GM18505 (cell line): ENCODE results near the gene UNK.
"Not testable (repeated sequence)": the region's sequence is repeated elsewhere in the genome, so short reads cannot be mapped to it uniquely, and the experiment has no call there.

Source experiments
- ATAC-seq: cut with Tn5 transposase; IDR thresholded peaks from one replicate; pipeline ENCODE4 v1.9.1; 2021; ENCODE audit not compliant: unreplicated experiment
- POLR2A ChIP-seq: IDR thresholded peaks from 4 replicates; pipeline ENCODE4 v1.6.1; 2011; ENCODE audit warnings: borderline replicate concordance; ENCODE audit not compliant: insufficient read depth, insufficient read length; ENCODE audit errors: extremely low read depth

UNK gene

DNA sequence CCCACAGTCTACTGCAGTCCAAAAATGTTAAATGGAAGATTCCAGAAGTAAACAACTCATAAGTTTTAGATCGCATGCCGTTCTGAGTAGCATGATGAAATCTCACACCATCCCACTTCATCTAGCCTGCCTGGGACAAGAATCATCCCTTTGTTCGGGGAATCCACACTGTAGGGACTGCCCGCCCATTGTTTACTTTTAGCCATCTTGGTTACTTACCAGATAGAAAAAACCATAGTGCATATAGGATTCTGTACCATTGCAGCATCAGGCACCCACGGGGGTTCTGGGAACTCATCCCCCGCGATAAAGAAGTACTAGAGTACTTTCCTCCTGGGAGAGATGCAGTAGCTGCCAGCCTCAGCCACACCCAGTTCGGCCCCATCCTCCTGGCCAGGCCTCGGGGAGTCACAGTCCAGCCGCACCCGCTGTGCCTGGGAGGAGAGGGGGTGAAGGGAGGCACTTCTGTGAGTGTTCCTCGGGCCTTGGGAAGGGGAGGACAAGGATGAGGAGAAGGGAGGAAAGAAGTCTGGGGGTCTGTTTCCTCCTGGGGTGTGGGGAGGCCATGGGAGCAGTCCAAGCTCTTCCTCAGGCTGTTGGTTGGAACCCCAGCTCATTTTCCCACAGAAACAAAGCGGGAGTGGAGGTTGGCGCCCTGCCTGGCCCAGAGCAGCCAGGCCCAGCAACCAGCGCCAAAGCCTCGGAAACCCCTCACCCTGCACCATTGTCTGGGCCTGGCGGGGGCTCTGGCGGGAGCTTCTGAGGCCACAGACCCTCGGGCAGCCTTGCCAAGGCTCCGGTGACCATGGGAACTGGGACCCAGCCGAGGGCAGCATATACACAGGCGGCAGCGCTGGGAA, 84.9 kb downstream of the UNK start:
- no peak for TF ChIP-seq POLR2A
- ATAC-seq: no peak

DNA sequence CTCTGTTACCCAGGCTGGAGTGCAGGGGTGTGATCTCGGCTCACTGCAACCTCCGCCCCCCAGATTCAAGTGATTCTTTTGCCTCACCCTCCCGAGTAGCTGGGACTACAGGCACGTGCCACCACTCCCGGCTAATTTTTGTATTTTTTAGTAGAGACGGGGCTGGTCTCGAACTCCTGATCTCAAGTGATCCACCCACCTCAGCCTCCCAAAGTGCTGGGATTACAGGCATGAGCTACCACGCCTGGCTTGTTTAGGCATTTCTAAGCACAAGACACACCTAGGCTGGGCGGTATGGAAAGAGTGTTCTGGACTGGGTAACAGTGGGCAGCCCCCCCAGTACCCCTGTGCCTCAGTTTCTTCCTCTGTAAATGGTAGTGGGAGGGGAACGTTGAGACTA, 85.6 kb downstream of the UNK start:
- not testable (repeated sequence) for ATAC-seq

GRCh38 chr17:75872434-75873351, 88.1 kb downstream of the UNK start:
- TF ChIP-seq POLR2A: no peak
- no peak for ATAC-seq

DNA sequence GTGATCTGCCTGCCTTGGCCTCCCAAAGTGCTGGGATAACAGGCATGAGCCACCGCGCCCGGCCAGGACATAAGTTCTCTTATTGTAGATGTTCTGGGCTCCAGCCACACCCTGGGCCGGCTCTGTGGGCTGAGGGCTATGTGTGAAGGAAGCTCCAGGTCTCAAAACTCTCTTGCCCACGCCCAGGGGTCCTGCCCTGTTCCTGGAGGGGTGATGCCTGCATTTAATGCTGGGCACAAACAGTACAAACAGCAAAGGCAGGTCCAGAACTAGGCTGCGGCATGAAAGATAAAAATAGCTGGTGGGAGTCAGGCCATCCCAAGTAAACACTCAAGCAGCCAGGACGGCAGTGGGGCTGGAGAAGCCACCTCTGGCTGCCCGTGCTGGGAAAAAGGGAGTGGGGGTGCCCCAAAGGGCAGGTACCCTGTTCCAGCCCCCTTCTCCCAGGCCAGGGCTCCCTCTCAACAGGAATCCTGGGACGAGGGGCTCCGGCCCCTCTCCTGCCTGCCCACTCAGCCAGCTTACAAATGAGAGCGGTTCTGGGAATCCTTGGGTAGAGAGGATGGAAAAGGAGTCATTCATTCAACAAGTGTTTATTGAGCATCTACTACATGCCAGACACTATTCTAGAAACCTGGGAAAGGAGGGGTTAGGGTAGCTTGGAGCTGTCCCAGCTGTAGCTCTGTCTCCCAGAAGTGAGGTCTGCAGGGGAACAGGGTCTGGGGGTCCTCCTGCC, 89.1 kb downstream of the UNK start:
- ATAC-seq: no peak
- TF ChIP-seq POLR2A: no peak

DNA sequence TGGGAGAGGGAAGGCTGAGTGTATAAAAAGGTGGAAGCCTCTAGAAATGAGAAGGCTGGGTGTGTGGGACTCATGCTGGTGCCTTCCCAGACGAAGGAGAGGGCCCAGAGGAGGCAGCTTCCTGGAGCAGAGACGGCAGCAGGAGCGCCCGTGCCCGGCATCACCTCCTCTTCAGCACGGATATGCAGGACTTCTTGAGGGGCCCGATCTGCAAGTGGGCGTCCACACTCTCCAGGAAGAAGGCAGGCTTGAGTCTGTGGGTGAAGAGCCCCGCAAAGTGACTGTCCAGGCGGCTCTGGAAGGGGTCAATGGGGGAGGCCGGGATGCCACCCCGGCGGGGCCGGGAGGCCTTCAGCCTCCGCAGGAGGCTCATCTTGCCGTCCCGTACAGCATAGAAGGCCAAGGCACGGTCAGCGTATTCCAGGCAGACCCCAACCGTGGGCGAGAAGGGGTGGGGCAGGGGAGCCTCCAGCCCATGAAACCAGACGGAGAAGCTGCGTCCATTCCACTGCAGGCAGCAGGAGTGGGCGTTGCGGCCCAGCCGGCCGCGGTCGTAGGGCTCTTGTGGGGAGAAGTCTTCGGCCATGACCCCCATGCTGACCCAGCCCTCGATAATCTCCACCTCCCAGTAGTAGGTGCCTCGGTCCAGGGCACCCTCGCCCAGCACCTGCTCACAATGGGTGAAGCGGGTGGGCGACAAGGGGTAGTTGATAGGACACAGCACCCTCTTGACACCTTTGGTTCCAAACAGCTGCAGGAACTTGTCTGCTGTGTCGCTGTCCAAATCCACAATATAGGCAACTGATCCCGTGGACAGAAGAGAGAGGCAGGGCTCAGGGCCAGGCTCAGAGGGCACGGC, 89.9 kb downstream of the UNK start:
- TF ChIP-seq POLR2A: no peak
- no peak for ATAC-seq
